ENCODE measurements around the gene BBLN.

Gene BBLN

GRCh38 chr9:128190516-128191405 is 30.7 kb downstream of the BBLN start:
- Histone ChIP-seq H3K4me1 (ENCODE audit: control insufficient read depth in 1 of 2, insufficient read depth in 2 of 2, low read length in 2 of 2) (peaks cover 12 to 14% of the 10 kb centered on the region in 2 donors), H3K36me3 (ENCODE audit: control insufficient read depth in 1 of 2, insufficient read depth in 2 of 2, low read length in 2 of 2) (peaks cover 10 to 16% of the 10 kb centered on the region in 2 donors), H3K27ac (ENCODE audit: low read depth, low read length) (no peak overlapping the region), H3K4me3 (ENCODE audit: low read depth in 1 of 2, low read length in 2 of 2) (peak overlapping the region; percentile 82 to 84), H3K9ac (ENCODE audit: low read depth in 1 of 2, low read length in 2 of 2) (peak overlapping the region; percentile 77 to 90), H3K9me3 (ENCODE audit: control insufficient read depth in 1 of 2, low read length in 2 of 2) (no peaks in the 10 kb centered on the region), H3K27me3 (ENCODE audit: control insufficient read depth in 1 of 2, insufficient read depth in 2 of 2, low read length in 2 of 2) (no peaks in the 10 kb centered on the region)

- peak within 1 kb of the TSS; percentile 66 for H3K27ac ChIP-seq (ENCODE audit: low read depth, low read length)
- no peaks in the 10 kb centered on the region for H3K9me3 ChIP-seq (ENCODE audit: control insufficient read depth in 1 of 2, low read length in 2 of 2)
- H3K4me3 ChIP-seq (ENCODE audit: low read depth in 1 of 2, low read length in 2 of 2): peak within 1 kb of the TSS; percentile 82 to 84
- no peaks in the 10 kb centered on the region for H3K27me3 ChIP-seq (ENCODE audit: control insufficient read depth in 1 of 2, insufficient read depth in 2 of 2, low read length in 2 of 2)
- peaks cover 12 to 14% of the 10 kb centered on the region in 2 donors for H3K4me1 ChIP-seq (ENCODE audit: control insufficient read depth in 1 of 2, insufficient read depth in 2 of 2, low read length in 2 of 2)
- H3K9ac ChIP-seq (ENCODE audit: low read depth in 1 of 2, low read length in 2 of 2): peak within 1 kb of the TSS; percentile 77 to 90
- H3K36me3 ChIP-seq (ENCODE audit: control insufficient read depth in 1 of 2, insufficient read depth in 2 of 2, low read length in 2 of 2): peaks cover 4 to 8% of the 10 kb centered on the region in 2 donors
These were observed 31.5 kb downstream of the BBLN start, which contains the start of gene CIZ1 for GRCh38 chr9:128191406-128192046. CIZ1 (minus strand) TSS chr9:128191572; CDS start chr9:128190857, 715 bp downstream.

GRCh38 chr9:128192601-128193371 is 32.7 kb downstream of the BBLN start:
- Histone ChIP-seq H3K4me1 (ENCODE audit: control insufficient read depth in 1 of 2, insufficient read depth in 2 of 2, low read length in 2 of 2) (peaks cover 12 to 14% of the 10 kb centered on the region in 2 donors), H3K27ac (ENCODE audit: low read depth, low read length) (peak overlapping the region; percentile 49), H3K27me3 (ENCODE audit: control insufficient read depth in 1 of 2, insufficient read depth in 2 of 2, low read length in 2 of 2) (no peaks in the 10 kb centered on the region), H3K9ac (ENCODE audit: low read depth in 1 of 2, low read length in 2 of 2) (no peak overlapping the region), H3K36me3 (ENCODE audit: control insufficient read depth in 1 of 2, insufficient read depth in 2 of 2, low read length in 2 of 2) (no peaks in the 10 kb centered on the region), H3K9me3 (ENCODE audit: control insufficient read depth in 1 of 2, low read length in 2 of 2) (no peaks in the 10 kb centered on the region), H3K4me3 (ENCODE audit: low read depth in 1 of 2, low read length in 2 of 2) (peak overlapping the region; percentile 34 to 84)

GRCh38 chr9:128193469-128194096 is 33.5 kb downstream of the BBLN start:
- Histone ChIP-seq H3K9me3 (ENCODE audit: control insufficient read depth in 1 of 2, low read length in 2 of 2) (no peaks in the 10 kb centered on the region), H3K27ac (ENCODE audit: low read depth, low read length) (peak overlapping the region; percentile 49), H3K4me3 (ENCODE audit: low read depth in 1 of 2, low read length in 2 of 2) (peak overlapping the region; percentile 34 to 84), H3K27me3 (ENCODE audit: control insufficient read depth in 1 of 2, insufficient read depth in 2 of 2, low read length in 2 of 2) (no peaks in the 10 kb centered on the region), H3K4me1 (ENCODE audit: control insufficient read depth in 1 of 2, insufficient read depth in 2 of 2, low read length in 2 of 2) (peaks cover 12 to 14% of the 10 kb centered on the region in 2 donors), H3K36me3 (ENCODE audit: control insufficient read depth in 1 of 2, insufficient read depth in 2 of 2, low read length in 2 of 2) (no peaks in the 10 kb centered on the region), H3K9ac (ENCODE audit: low read depth in 1 of 2, low read length in 2 of 2) (no peak overlapping the region)

- no peak overlapping the region for H3K9ac ChIP-seq (ENCODE audit: low read depth in 1 of 2, low read length in 2 of 2)
- peaks cover 14 to 16% of the 10 kb centered on the region in 2 donors for H3K27me3 ChIP-seq (ENCODE audit: control insufficient read depth in 1 of 2, insufficient read depth in 2 of 2, low read length in 2 of 2)
- no peak overlapping the region for H3K27ac ChIP-seq (ENCODE audit: low read depth, low read length)
- peaks cover 2 to 13% of the 10 kb centered on the region in 2 donors for H3K4me1 ChIP-seq (ENCODE audit: control insufficient read depth in 1 of 2, insufficient read depth in 2 of 2, low read length in 2 of 2)
- no peak overlapping the region for H3K4me3 ChIP-seq (ENCODE audit: low read depth in 1 of 2, low read length in 2 of 2)
- H3K9me3 ChIP-seq (ENCODE audit: control insufficient read depth in 1 of 2, low read length in 2 of 2): no peaks in the 10 kb centered on the region
- H3K36me3 ChIP-seq (ENCODE audit: control insufficient read depth in 1 of 2, insufficient read depth in 2 of 2, low read length in 2 of 2): no peaks in the 10 kb centered on the region
These were observed 41.6 kb downstream of the BBLN start for GRCh38 chr9:128201441-128202369.

- peaks cover 7 to 13% of the 10 kb centered on the region in 2 donors for H3K4me1 ChIP-seq (ENCODE audit: control insufficient read depth in 1 of 2, insufficient read depth in 2 of 2, low read length in 2 of 2)
- H3K4me3 ChIP-seq (ENCODE audit: low read depth in 1 of 2, low read length in 2 of 2): no peak overlapping the region
- no peaks in the 10 kb centered on the region for H3K36me3 ChIP-seq (ENCODE audit: control insufficient read depth in 1 of 2, insufficient read depth in 2 of 2, low read length in 2 of 2)
- no peaks in the 10 kb centered on the region for H3K9me3 ChIP-seq (ENCODE audit: control insufficient read depth in 1 of 2, low read length in 2 of 2)
- no peak overlapping the region for H3K9ac ChIP-seq (ENCODE audit: low read depth in 1 of 2, low read length in 2 of 2)
- H3K27me3 ChIP-seq (ENCODE audit: control insufficient read depth in 1 of 2, insufficient read depth in 2 of 2, low read length in 2 of 2): peaks cover 14 to 16% of the 10 kb centered on the region in 2 donors
- H3K27ac ChIP-seq (ENCODE audit: low read depth, low read length): no peak overlapping the region
These were observed 42.6 kb downstream of the BBLN start for GRCh38 chr9:128202648-128203023.

GRCh38 chr9:128203024-128203706 is 43.1 kb downstream of the BBLN start, which contains the start of gene DNM1:
DNM1 (plus strand) TSS chr9:128203379; CDS start chr9:128203471, 92 bp downstream.
- Histone ChIP-seq H3K36me3 (ENCODE audit: control insufficient read depth in 1 of 2, insufficient read depth in 2 of 2, low read length in 2 of 2) (no peaks in the 10 kb centered on the region), H3K27ac (ENCODE audit: low read depth, low read length) (no peak within 1 kb of the TSS), H3K9ac (ENCODE audit: low read depth in 1 of 2, low read length in 2 of 2) (peak within 1 kb of the TSS in 1 of 2 donors; percentile 51)

GRCh38 chr9:128203707-128204551 is 43.9 kb downstream of the BBLN start:
- no peaks in the 10 kb centered on the region for H3K36me3 ChIP-seq (ENCODE audit: control insufficient read depth in 1 of 2, insufficient read depth in 2 of 2, low read length in 2 of 2)
- no peak overlapping the region for H3K27ac ChIP-seq (ENCODE audit: low read depth, low read length)
- H3K4me3 ChIP-seq (ENCODE audit: low read depth in 1 of 2, low read length in 2 of 2): peak overlapping the region; percentile 59 to 78
- H3K27me3 ChIP-seq (ENCODE audit: control insufficient read depth in 1 of 2, insufficient read depth in 2 of 2, low read length in 2 of 2): peaks cover 14 to 16% of the 10 kb centered on the region in 2 donors
- H3K9me3 ChIP-seq (ENCODE audit: control insufficient read depth in 1 of 2, low read length in 2 of 2): no peaks in the 10 kb centered on the region
- peaks cover 7 to 13% of the 10 kb centered on the region in 2 donors for H3K4me1 ChIP-seq (ENCODE audit: control insufficient read depth in 1 of 2, insufficient read depth in 2 of 2, low read length in 2 of 2)
- H3K9ac ChIP-seq (ENCODE audit: low read depth in 1 of 2, low read length in 2 of 2): no peak overlapping the region

More at GRCh38 chr9:128203024-128203706, 43.1 kb downstream of the BBLN start, which contains the start of gene DNM1:
- Histone ChIP-seq H3K4me1 (ENCODE audit: control insufficient read depth in 1 of 2, insufficient read depth in 2 of 2, low read length in 2 of 2) (peaks cover 7 to 13% of the 10 kb centered on the region in 2 donors), H3K4me3 (ENCODE audit: low read depth in 1 of 2, low read length in 2 of 2) (peak within 1 kb of the TSS; percentile 59 to 78), H3K27me3 (ENCODE audit: control insufficient read depth in 1 of 2, insufficient read depth in 2 of 2, low read length in 2 of 2) (peaks cover 14 to 16% of the 10 kb centered on the region in 2 donors), H3K9me3 (ENCODE audit: control insufficient read depth in 1 of 2, low read length in 2 of 2) (no peaks in the 10 kb centered on the region)
